Adrenal gland (tissue), 12 donors: ENCODE results near the gene RAD23A. TPM values are rescaled to one million over a fixed set of nuclear protein-coding genes. Genes with fewer than 3 reads are reported as not detected.

Source experiments
- DNase-seq, 7 donors: peaks; one replicate each; pipeline ENCODE4 v3.0.0-alpha.2; 2019 to 2020
- H3K27ac ChIP-seq, 5 donors: fragments of 200-600 bp; sonication (generic) in 4 of 5; 1 replicate in 3 of 5; 2 replicates in 2 of 5; pipeline versions ENCODE4 v1.5.1 to v1.8.0; 2016 to 2020; ENCODE audit warnings: mild to moderate bottlenecking in 1 of 5
- H3K27me3 ChIP-seq: fragments of 200-600 bp; 2 replicates; pipeline ENCODE4 v1.8.0; 2021
- H3K36me3 ChIP-seq, 2 donors: fragments of 200-600 bp; replicated peaks in 1 of 2; 1 replicate in 1 of 2; 2 replicates in 1 of 2; pipeline versions ENCODE4 v1.5.1 to v1.8.0; 2018 to 2022
- H3K4me1 ChIP-seq, 2 donors: fragments of 200-600 bp; replicated peaks in 1 of 2; 1 replicate in 1 of 2; 2 replicates in 1 of 2; pipeline versions ENCODE4 v1.5.1 to v1.8.0; 2018 to 2021
- H3K4me3 ChIP-seq, 4 donors: fragments of 200-600 bp; sonication (generic) in 3 of 4; one replicate each; pipeline ENCODE4 v1.5.1; 2016 to 2018
- H3K9me3 ChIP-seq, 3 donors: fragments of 200-600 bp; sonication (generic) in 1 of 3; replicated peaks in 1 of 3; 1 replicate in 2 of 3; 2 replicates in 1 of 3; pipeline versions ENCODE4 v1.5.1 to v1.8.0; 2016 to 2021
- CTCF ChIP-seq, 6 experiments: fragments of 450-650 bp in 4 of 6; fragments of 200-600 bp in 2 of 6; sonication (generic) in 1 of 6; IDR thresholded peaks; 1 replicate in 5 of 6; 2 replicates in 1 of 6; pipeline versions ENCODE4 v1.5.1 to v1.8.0; 2016 to 2021; ENCODE audit warnings: antibody characterized with exemption in 6 of 6, mild to moderate bottlenecking in 2 of 6, moderate library complexity in 1 of 6
- POLR2A ChIP-seq, 2 donors: fragments of 450-650 bp; IDR thresholded peaks; one replicate each; pipeline ENCODE4 v1.6.1; 2017; ENCODE audit warnings: antibody characterized with exemption in 2 of 2, mild to moderate bottlenecking in 2 of 2, moderate library complexity in 1 of 2
- WGBS, 4 donors: extraction: QIAGEN DNeasy Blood & Tissue Kit in 2 of 4; methylation state at CpG; one replicate each; pipeline versions ENCODE4 v1.1.5 to v1.1.7; 2013 to 2017; 5-methylcytosine and 5-hydroxymethylcytosine counted together
- intact Hi-C, 2 donors: fragments of 100-400 bp; cut with DNase I; formaldehyde crosslinking; loops; one replicate each; pipeline versions ENCODE4 v1.14.1 to v1.15.0; 2022 to 2023
- polyA plus RNA-seq, 3 donors: library from polyadenylated mRNA; stranded (reverse); fragments of 200-250 nt in 2 of 3; fragments of 350-450 nt in 1 of 3; fragmentation: Illumina TruSeq in 1 of 3; extraction: RNeasy Lipid Tissue Mini Kit (QIAGEN cat#74804) in 1 of 3; gene quantifications; one replicate each; pipeline ENCODE4 v1.2.3, GENCODE V29; 2013 to 2014
- total RNA-seq, 9 donors: library from RNA; depleted of rRNA in 4 of 9; stranded (reverse); fragments of >200 nt in 4 of 9; fragments of 120-200 nt in 1 of 9; fragmentation: NEBNext Ultra II Directional in 1 of 9; extraction: Animal tissue kit (Norgen Biotek cat#: 25700) in 1 of 9; gene quantifications; one replicate each; pipeline versions ENCODE4 v1.1.0 to v1.2.4, GENCODE V29; 2013 to 2023
- donor health status: healthy with polysubstance abuse.
- donor health status: Bipolar disorder and iron deficiency.
- donor health status: DM: yes; HTN: yes; CAD: no.
- donor health status: DM: no; HTN: no; CAD: no.
- donor health status: DM: no; HTN: no; CAD: no.
- donor health status: DM: yes; HTN: yes; CAD: no.

RAD23A gene
- total and polyA plus RNA-seq, 12 donors: 66.5 to 240 (median 112) TPM

- Histone ChIP-seq H3K36me3 (no peaks in the 10 kb centered on the region), H3K27me3 (no peaks in the 10 kb centered on the region), H3K9me3 (no peaks in the 10 kb centered on the region), H3K4me1 (no peaks in the 10 kb centered on the region), H3K27ac (no peak overlapping the region), H3K4me3 (no peak overlapping the region)
- intact Hi-C loops: loop anchor here (5.0 kb wide), 2 partner anchors 78 to 108 kb away; no protein-coding TSS in a partner anchor
- DNase-seq: no peak
- TF ChIP-seq CTCF (IDR thresholded peaks at IDR 0.05) (no peak), POLR2A (IDR thresholded peaks at IDR 0.05) (no peak)
- WGBS, 4 donors: 65 to 74% (median 70%) methylated on average over 3 of the region's 3 CpGs
Measured at GRCh38 chr19:12984143-12984627, 38.5 kb downstream of the RAD23A start.

- Histone ChIP-seq H3K4me1 (no peaks in the 10 kb centered on the region), H3K27me3 (no peaks in the 10 kb centered on the region), H3K36me3 (no peaks in the 10 kb centered on the region), H3K4me3 (no peak overlapping the region), H3K9me3 (no peaks in the 10 kb centered on the region), H3K27ac (no peak overlapping the region)
- DNase-seq: no peak
- intact Hi-C loops: loop anchor here (5.0 kb wide), 3 partner anchors 48 to 108 kb away; no protein-coding TSS in a partner anchor
- 0 to 67% (median 21%) methylated on average over 1 to 10 of the region's 10 CpGs for WGBS, 4 donors
- peak in 1 of 6 experiments; percentile 1 for TF ChIP-seq CTCF (IDR thresholded peaks at IDR 0.05)
- TF ChIP-seq POLR2A (IDR thresholded peaks at IDR 0.05): no peak
Measured at GRCh38 chr19:12984683-12985048, 39.0 kb downstream of the RAD23A start.

- DNase-seq: peak in 6 of 7 donors; percentile 73 to 87 (median 82)
- WGBS, 4 donors: 27 to 56% (median 44%) methylated on average over 8 to 16 of the region's 16 CpGs
- TF ChIP-seq CTCF (IDR thresholded peaks at IDR 0.05) (no peak), POLR2A (IDR thresholded peaks at IDR 0.05) (peak in 1 of 2 donors; percentile 41)
- H3K27me3 ChIP-seq: no peaks in the 10 kb centered on the region
- H3K4me3 ChIP-seq: no peak overlapping the region
- no peaks in the 10 kb centered on the region for H3K36me3 ChIP-seq
- H3K4me1 ChIP-seq: no peaks in the 10 kb centered on the region
- no peaks in the 10 kb centered on the region for H3K9me3 ChIP-seq
- intact Hi-C loops: loop anchor here in 1 of 2 donors (5.0 kb wide), 1 partner anchor 47 kb away; no protein-coding TSS in a partner anchor
- H3K27ac ChIP-seq: no peak overlapping the region
Measured at GRCh38 chr19:12985049-12985776, 39.6 kb downstream of the RAD23A start.

GRCh38 chr19:12986726-12987125 lies 41.1 kb downstream of the RAD23A start:
- intact Hi-C loops: loop anchor here in 1 of 2 donors (5.0 kb wide), 1 partner anchor 46 kb away; no protein-coding TSS in a partner anchor
- Histone ChIP-seq H3K27me3 (no peaks in the 10 kb centered on the region), H3K9me3 (no peaks in the 10 kb centered on the region), H3K4me3 (no peak overlapping the region), H3K4me1 (no peaks in the 10 kb centered on the region), H3K27ac (no peak overlapping the region), H3K36me3 (no peaks in the 10 kb centered on the region)
- TF ChIP-seq POLR2A (IDR thresholded peaks at IDR 0.05) (no peak), CTCF (IDR thresholded peaks at IDR 0.05) (no peak)
- 88 to 96% (median 94%) methylated on average over 9 to 12 of the region's 12 CpGs for WGBS, 4 donors
- no peak for DNase-seq
